GM12875 (cell line): ENCODE measurements around the gene GABRD.

Source experiments
- H3K4me3 ChIP-seq: one replicate; pipeline ENCODE4 v1.5.1; 2011; ENCODE audit warnings: low read depth, low read length, control low read depth
- TF ChIP-seq, protein P1 (sequence below): IDR thresholded peaks from 2 replicates; pipeline ENCODE4 v1.5.1; 2011; ENCODE audit warnings: low read depth, mild to moderate bottlenecking, control low read depth, inconsistent platforms, low read length, moderate library complexity, borderline replicate concordance; ENCODE audit not compliant: insufficient read depth

Gene GABRD

DNA sequence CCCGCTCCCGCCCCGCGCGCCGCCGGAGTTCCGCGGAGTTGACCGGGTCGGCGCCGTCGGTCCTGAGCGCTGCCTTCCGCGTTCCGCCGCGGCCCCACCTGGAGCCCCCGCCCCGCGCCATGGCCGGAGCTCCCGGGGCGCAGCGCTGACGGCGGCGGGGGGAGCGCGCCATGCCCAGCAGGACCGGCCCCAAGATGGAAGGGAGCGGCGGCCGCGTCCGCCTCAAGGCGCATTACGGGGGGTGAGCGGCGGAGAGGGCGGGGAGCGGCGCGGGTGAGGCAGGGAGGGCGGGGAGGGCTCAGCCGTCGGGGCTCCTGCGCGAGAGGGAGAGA lies 31.3 kb downstream of the GABRD start:
- TF ChIP-seq, protein P1, sequence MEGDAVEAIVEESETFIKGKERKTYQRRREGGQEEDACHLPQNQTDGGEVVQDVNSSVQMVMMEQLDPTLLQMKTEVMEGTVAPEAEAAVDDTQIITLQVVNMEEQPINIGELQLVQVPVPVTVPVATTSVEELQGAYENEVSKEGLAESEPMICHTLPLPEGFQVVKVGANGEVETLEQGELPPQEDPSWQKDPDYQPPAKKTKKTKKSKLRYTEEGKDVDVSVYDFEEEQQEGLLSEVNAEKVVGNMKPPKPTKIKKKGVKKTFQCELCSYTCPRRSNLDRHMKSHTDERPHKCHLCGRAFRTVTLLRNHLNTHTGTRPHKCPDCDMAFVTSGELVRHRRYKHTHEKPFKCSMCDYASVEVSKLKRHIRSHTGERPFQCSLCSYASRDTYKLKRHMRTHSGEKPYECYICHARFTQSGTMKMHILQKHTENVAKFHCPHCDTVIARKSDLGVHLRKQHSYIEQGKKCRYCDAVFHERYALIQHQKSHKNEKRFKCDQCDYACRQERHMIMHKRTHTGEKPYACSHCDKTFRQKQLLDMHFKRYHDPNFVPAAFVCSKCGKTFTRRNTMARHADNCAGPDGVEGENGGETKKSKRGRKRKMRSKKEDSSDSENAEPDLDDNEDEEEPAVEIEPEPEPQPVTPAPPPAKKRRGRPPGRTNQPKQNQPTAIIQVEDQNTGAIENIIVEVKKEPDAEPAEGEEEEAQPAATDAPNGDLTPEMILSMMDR, result no peak
- no peak overlapping the region for H3K4me3 ChIP-seq

DNA sequence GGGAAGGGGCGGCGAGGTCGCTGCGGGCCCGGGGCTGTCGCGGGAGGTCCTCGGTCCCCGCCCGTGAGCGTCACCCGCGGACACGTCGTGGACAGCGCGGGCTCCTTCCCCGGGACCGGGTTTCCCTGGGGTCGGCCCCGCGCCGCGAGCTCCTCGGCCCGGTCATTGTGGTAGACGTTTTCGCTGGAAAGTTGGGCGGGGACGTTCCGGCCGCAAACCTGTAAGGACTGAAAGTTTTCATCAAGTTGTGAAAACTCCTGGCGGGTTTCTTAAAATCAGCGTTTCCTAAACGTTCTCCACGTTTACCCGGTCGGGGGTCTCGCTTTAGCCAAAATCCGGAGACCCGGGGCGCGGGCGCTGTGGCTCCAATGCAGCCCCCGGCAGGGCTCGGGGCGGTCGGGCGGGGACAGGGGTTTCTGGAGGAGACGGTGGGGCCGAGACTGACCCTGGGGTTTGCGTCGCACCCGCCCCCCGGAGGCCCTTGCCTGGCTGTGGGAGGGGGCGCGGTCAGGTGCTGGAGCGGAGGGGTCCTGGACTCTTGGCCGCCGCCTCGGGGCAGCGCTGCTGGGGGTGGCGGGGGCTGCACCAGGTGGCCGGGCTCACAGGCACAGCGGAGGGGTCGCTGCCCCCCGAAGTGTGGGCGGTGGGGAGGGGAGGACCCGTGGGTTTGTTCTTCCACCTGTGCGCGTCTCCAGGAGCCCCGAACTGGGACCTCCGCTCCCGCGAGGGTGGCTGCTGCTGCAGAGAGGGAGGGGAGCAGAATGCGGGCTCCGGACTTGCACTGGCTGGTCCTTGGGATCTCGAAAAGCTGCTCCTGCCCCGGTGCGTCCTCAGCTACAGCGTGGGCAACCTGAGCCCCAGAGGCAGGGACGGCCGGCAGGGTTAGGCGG lies 31.9 kb downstream of the GABRD start:
- TF ChIP-seq, protein P1, result no peak
- H3K4me3 ChIP-seq, result no peak overlapping the region

DNA sequence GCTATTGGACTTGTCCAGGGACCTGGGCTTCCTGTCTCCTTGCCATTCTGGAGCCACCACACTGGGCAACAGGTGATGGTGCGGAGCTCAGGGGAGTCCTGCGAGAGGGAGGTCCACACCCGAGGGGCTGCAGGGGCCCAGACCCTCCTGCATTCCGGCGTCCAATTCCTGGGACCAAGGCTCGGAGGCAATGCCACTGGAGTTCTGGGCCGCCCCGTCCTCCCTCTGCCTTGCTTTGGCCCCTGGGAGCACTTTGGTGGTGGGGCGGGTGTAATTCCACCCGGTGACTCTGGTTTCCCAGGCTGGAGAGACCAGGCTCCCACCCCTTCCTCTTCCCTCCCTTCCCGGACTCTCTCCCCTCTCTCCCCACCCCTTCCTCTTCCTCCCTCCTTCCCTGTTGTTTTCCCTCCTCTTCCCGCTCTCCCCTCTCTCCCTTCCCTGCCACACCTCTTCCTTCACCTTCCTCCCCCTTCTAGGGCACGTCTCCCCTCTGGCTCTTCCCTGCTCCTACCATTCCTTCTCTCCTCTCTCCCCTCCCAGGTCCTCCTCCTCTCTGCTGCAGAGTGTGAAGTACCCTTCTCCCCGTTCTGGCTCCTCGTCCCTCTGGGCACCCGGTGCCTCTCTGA lies 33.0 kb downstream of the GABRD start:
- TF ChIP-seq, protein P1, result no peak
- H3K4me3 ChIP-seq, result no peak overlapping the region

DNA sequence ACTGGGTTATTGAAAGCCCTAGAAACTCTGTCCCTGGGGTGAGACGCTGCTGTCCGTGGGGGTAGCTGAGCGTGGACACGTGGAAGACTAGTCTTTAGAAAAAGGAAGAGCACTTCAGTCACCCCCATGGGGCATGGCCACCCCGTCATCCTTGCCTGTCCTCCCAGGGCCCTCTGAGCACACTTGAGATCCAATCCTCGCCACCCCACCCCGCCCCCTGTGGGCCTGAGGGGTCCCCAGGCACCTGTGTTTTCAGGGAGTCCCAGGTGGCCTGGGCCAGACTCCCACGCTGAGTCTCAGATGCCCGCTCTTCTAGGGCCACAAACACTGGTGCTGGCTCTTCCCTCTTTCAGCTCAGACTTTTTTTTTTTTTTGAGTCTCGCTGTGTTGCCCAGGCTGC lies 33.6 kb downstream of the GABRD start:
- no peak overlapping the region for H3K4me3 ChIP-seq
- TF ChIP-seq, protein P1, result no peak

DNA sequence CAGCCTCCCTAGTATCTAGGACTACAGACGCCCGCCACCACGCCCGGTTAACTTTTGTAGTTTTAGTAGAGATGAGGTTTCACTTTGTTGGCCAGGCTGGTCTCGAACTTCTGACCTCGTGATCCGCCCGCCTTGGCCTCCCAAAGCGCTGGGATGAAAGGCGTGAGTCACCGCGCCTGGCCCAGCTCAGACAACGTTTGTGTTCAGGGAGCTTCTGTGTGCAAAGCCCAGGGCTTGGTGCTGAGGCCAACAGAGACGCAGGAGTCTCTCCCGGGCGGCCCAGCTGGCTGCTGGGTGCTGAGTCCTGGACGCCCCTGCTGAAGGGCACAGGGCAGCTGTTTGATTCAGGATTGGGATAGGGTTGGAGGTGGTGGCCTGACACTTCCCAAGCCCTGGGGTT lies 34.1 kb downstream of the GABRD start:
- TF ChIP-seq, protein P1, result no peak
- H3K4me3 ChIP-seq, result no peak overlapping the region

DNA sequence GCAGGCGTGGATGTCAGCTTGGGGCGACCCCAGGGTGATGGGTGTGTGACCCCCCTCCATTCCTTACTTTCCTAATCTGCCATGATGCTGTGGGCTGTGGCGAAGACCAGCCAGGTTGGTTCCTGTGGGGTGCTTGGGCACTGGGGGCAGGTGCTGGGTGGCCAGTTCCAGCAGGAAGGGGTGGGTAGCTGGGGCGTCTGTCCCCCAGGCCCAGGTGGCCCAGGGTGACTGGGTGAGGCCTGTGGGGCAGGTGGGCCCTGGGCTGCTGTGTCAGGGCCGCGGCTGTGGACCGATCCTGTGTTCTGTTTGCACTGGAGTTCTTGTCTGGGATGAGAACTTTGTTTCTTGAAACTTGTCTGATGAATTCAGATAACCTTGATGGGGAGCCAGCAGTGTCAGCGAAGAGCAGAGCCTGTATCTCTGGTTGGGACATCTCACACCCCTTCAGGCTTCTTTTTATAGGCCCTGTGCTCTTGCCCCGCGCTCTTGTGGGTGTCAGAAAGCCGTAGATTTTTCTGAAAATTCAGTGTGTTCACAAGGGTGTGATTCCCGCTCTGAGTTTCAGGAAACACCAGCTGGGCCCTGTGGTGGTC lies 34.7 kb downstream of the GABRD start:
- TF ChIP-seq, protein P1, result no peak
- H3K4me3 ChIP-seq, result no peak overlapping the region
